Stimulated activated CD8-positive, alpha-beta memory T cell treated with anti-CD3 and anti-CD28 coated beads, Interleukin-15, amount 100 ng/mL, for 24 hours (primary cell): Measurements from ENCODE around the gene RAP1GDS1.
"Not testable (repeated sequence)": the region's sequence is repeated elsewhere in the genome, so short reads cannot be mapped to it uniquely, and the experiment has no call there.

Source experiments
- DNase-seq: peaks from one replicate; pipeline ENCODE4 v3.0.0-alpha.2; 2020; ENCODE audit warnings: low read depth

RAP1GDS1 gene

GRCh38 chr4:98444371-98444770, 183.2 kb downstream of the RAP1GDS1 start:
- no peak for DNase-seq

- DNase-seq: no peak
Observed at GRCh38 chr4:98446499-98447375, 185.6 kb downstream of the RAP1GDS1 start.

GRCh38 chr4:98447648-98448047, 186.5 kb downstream of the RAP1GDS1 start:
- DNase-seq: no peak

GRCh38 chr4:98448908-98449307, 187.7 kb downstream of the RAP1GDS1 start:
- no peak for DNase-seq

GRCh38 chr4:98452091-98452490, 190.9 kb downstream of the RAP1GDS1 start:
- DNase-seq: no peak

- DNase-seq: not testable (repeated sequence)
Observed at GRCh38 chr4:98457422-98457821, 196.2 kb downstream of the RAP1GDS1 start.

GRCh38 chr4:98461121-98461865, 200.1 kb downstream of the RAP1GDS1 start:
- not testable (repeated sequence) for DNase-seq

- DNase-seq: no peak
Observed at GRCh38 chr4:98462487-98462886, 201.3 kb downstream of the RAP1GDS1 start.

- DNase-seq: no peak
Observed at GRCh38 chr4:98466868-98467599, 205.8 kb downstream of the RAP1GDS1 start.

GRCh38 chr4:98467627-98468072, 206.5 kb downstream of the RAP1GDS1 start:
- no peak for DNase-seq

GRCh38 chr4:98468709-98469108, 207.5 kb downstream of the RAP1GDS1 start:
- no peak for DNase-seq

GRCh38 chr4:98469771-98470170, 208.6 kb downstream of the RAP1GDS1 start:
- DNase-seq: no peak

GRCh38 chr4:98470366-98470765, 209.2 kb downstream of the RAP1GDS1 start:
- DNase-seq: no peak

GRCh38 chr4:98470831-98471230, 209.6 kb downstream of the RAP1GDS1 start:
- no peak for DNase-seq

GRCh38 chr4:98473046-98473445, 211.9 kb downstream of the RAP1GDS1 start:
- DNase-seq: no peak

- no peak for DNase-seq
Observed at GRCh38 chr4:98474408-98474844, 213.2 kb downstream of the RAP1GDS1 start.

- DNase-seq: no peak
Observed at GRCh38 chr4:98476891-98477290, 215.7 kb downstream of the RAP1GDS1 start.

GRCh38 chr4:98479590-98479989, 218.4 kb downstream of the RAP1GDS1 start:
- DNase-seq: not testable (repeated sequence)

- no peak for DNase-seq
Observed at GRCh38 chr4:98480535-98480934, 219.4 kb downstream of the RAP1GDS1 start.

GRCh38 chr4:98481167-98481566, 220.0 kb downstream of the RAP1GDS1 start:
- DNase-seq: no peak

GRCh38 chr4:98482503-98482846, 221.3 kb downstream of the RAP1GDS1 start:
- DNase-seq: no peak
